ENCODE measurements around the gene HNRNPH2.

DNA sequence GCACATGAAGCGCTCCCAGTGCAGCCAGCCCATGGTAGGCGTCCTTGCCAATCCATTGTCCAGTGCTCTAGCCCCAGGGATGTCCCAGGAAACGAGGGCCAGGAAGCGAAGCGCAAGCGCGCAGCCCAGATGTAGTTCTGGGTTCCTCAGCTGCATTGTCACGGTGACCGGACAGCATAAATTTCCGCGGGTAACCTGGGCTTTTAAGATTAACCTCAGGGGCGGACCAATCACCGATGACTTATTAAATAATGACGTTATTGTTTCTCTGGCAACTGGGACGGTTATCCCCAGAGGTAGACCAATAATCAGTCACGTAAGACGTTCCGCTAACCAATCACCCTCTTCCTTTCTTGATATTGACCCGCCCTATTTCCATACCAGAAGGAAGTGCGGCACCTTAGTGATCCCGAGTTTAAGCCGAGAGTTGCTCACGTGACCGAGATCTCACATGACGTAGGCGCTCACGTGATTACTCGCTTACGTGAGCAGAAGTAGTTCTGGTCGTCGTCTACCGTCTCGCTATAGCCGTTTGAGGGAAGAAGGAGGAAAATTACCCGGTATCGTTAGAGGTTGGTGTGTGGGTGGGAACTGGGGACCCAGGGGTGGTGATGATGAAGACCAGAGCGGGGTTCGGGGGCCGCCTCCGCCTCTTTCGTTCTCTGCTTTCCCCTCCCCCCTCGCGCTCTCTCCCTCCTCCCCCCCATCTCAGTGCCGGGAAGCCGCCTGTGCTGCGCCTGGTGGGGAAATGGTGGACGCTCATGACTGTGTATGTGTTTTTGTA, at the start of gene HNRNPH2, which contains the start of gene GLA:
- TF ChIP-seq GABPA (IDR thresholded peaks at IDR 0.05 in 1 of 2, conservative IDR thresholded peaks at IDR 0.05 in 1 of 2) (peak; percentile 20 to 79), HNF4G (IDR thresholded peaks at IDR 0.05) (no peak), YY1 (IDR thresholded peaks at IDR 0.05) (peak; percentile 66), FOXA1 (IDR thresholded peaks at IDR 0.05) (no peak), TAF1 (conservative IDR thresholded peaks at IDR 0.05) (no peak), RAD21 (IDR thresholded peaks at IDR 0.05) (no peak), EGR1 (IDR thresholded peaks at IDR 0.05; ENCODE audit: low read depth in 2 of 2) (peak in 1 of 2 donors; percentile 18)
- TF ChIP-seq, protein P1, sequence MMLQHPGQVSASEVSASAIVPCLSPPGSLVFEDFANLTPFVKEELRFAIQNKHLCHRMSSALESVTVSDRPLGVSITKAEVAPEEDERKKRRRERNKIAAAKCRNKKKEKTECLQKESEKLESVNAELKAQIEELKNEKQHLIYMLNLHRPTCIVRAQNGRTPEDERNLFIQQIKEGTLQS (IDR thresholded peaks at IDR 0.05) = no peak
- TF ChIP-seq, protein P2, sequence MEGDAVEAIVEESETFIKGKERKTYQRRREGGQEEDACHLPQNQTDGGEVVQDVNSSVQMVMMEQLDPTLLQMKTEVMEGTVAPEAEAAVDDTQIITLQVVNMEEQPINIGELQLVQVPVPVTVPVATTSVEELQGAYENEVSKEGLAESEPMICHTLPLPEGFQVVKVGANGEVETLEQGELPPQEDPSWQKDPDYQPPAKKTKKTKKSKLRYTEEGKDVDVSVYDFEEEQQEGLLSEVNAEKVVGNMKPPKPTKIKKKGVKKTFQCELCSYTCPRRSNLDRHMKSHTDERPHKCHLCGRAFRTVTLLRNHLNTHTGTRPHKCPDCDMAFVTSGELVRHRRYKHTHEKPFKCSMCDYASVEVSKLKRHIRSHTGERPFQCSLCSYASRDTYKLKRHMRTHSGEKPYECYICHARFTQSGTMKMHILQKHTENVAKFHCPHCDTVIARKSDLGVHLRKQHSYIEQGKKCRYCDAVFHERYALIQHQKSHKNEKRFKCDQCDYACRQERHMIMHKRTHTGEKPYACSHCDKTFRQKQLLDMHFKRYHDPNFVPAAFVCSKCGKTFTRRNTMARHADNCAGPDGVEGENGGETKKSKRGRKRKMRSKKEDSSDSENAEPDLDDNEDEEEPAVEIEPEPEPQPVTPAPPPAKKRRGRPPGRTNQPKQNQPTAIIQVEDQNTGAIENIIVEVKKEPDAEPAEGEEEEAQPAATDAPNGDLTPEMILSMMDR (IDR thresholded peaks at IDR 0.05; ENCODE audit: low read depth, low read length, missing input control) = no peak
- TF ChIP-seq, protein P3, sequence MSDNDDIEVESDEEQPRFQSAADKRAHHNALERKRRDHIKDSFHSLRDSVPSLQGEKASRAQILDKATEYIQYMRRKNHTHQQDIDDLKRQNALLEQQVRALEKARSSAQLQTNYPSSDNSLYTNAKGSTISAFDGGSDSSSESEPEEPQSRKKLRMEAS (IDR thresholded peaks at IDR 0.05) = peak; percentile 5
- TF ChIP-seq, protein P4, sequence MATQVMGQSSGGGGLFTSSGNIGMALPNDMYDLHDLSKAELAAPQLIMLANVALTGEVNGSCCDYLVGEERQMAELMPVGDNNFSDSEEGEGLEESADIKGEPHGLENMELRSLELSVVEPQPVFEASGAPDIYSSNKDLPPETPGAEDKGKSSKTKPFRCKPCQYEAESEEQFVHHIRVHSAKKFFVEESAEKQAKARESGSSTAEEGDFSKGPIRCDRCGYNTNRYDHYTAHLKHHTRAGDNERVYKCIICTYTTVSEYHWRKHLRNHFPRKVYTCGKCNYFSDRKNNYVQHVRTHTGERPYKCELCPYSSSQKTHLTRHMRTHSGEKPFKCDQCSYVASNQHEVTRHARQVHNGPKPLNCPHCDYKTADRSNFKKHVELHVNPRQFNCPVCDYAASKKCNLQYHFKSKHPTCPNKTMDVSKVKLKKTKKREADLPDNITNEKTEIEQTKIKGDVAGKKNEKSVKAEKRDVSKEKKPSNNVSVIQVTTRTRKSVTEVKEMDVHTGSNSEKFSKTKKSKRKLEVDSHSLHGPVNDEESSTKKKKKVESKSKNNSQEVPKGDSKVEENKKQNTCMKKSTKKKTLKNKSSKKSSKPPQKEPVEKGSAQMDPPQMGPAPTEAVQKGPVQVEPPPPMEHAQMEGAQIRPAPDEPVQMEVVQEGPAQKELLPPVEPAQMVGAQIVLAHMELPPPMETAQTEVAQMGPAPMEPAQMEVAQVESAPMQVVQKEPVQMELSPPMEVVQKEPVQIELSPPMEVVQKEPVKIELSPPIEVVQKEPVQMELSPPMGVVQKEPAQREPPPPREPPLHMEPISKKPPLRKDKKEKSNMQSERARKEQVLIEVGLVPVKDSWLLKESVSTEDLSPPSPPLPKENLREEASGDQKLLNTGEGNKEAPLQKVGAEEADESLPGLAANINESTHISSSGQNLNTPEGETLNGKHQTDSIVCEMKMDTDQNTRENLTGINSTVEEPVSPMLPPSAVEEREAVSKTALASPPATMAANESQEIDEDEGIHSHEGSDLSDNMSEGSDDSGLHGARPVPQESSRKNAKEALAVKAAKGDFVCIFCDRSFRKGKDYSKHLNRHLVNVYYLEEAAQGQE (IDR thresholded peaks at IDR 0.05) = peak; percentile 84
- TF ChIP-seq, protein P5, sequence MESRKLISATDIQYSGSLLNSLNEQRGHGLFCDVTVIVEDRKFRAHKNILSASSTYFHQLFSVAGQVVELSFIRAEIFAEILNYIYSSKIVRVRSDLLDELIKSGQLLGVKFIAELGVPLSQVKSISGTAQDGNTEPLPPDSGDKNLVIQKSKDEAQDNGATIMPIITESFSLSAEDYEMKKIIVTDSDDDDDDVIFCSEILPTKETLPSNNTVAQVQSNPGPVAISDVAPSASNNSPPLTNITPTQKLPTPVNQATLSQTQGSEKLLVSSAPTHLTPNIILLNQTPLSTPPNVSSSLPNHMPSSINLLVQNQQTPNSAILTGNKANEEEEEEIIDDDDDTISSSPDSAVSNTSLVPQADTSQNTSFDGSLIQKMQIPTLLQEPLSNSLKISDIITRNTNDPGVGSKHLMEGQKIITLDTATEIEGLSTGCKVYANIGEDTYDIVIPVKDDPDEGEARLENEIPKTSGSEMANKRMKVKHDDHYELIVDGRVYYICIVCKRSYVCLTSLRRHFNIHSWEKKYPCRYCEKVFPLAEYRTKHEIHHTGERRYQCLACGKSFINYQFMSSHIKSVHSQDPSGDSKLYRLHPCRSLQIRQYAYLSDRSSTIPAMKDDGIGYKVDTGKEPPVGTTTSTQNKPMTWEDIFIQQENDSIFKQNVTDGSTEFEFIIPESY (IDR thresholded peaks at IDR 0.05) = peak; percentile 93

Data from liver (tissue), 3 donors.